IMR-90 (cell line): ENCODE data around the gene USP10. TPM values are rescaled to one million over a fixed set of nuclear protein-coding genes. Genes with fewer than 3 reads are reported as not detected.

Source experiments
- ATAC-seq: fragments of 200-7000 bp; cut with Tn5 transposase; 2 replicates; pipeline ENCODE4 v1.9.1; 2020; ENCODE audit warnings: low read depth, mild to moderate bottlenecking, moderate library complexity
- BruUV-seq: library from RNA; stranded (reverse); fragments of 400-500 nt; replicated peaks from 2 replicates; lab custom pipeline; 2021; lab: Mats Ljungman, UMichigan
- CTCF ChIA-PET: fragments of 300-600 bp; formaldehyde crosslinking; extraction: SDS; loops from one replicate; lab custom pipeline; 2021; ENCODE audit warnings: antibody characterized with exemption; lab: Yijun Ruan, JAX
- POLR2A ChIA-PET: fragments of 300-600 bp; sonication (Branson Sonifier 250); formaldehyde crosslinking; loops from one replicate; lab custom pipeline; 2022; ENCODE audit warnings: antibody characterized with exemption; ENCODE audit not compliant: unreplicated experiment; lab: Charles Lee
- DNase-seq: peaks from one replicate; pipeline ENCODE4 v3.0.0; 2013
- H2AFZ ChIP-seq: replicated peaks from 2 replicates; pipeline ENCODE3; 2013; ENCODE audit warnings: low read length, mild to moderate bottlenecking; ENCODE audit not compliant: poor library complexity
- H2AK5ac ChIP-seq: 2 replicates; pipeline ENCODE4 v1.6.1; 2013; ENCODE audit warnings: low read depth, low read length, inconsistent platforms
- H2AK9ac ChIP-seq: replicated peaks from 2 replicates; pipeline ENCODE3; 2013; ENCODE audit warnings: mild to moderate bottlenecking, low read depth, low read length, moderate library complexity; ENCODE audit not compliant: poor library complexity
- H2BK120ac ChIP-seq: 2 replicates; pipeline ENCODE4 v1.6.1; 2013; ENCODE audit warnings: low read depth, low read length, inconsistent platforms
- H2BK15ac ChIP-seq: 3 replicates; pipeline ENCODE4 v1.6.1; 2013; ENCODE audit warnings: low read depth, low read length, inconsistent platforms
- H2BK20ac ChIP-seq: 2 replicates; pipeline ENCODE4 v1.6.1; 2013; ENCODE audit warnings: low read depth, mild to moderate bottlenecking, inconsistent platforms, low read length, moderate library complexity
- H2BK5ac ChIP-seq: 2 replicates; pipeline ENCODE4 v1.6.1; 2013; ENCODE audit warnings: mild to moderate bottlenecking, low read depth, low read length, inconsistent platforms; ENCODE audit not compliant: poor library complexity, severe bottlenecking
- H3K14ac ChIP-seq: replicated peaks from 2 replicates; pipeline ENCODE4 v1.6.1; 2013; ENCODE audit warnings: low read depth, low read length, inconsistent platforms
- H3K18ac ChIP-seq: 2 replicates; pipeline ENCODE4 v1.6.1; 2013; ENCODE audit warnings: low read depth, low read length, control low read depth
- H3K23ac ChIP-seq: 2 replicates; pipeline ENCODE4 v1.6.1; 2013; ENCODE audit warnings: low read depth, low read length, inconsistent platforms
- H3K27ac ChIP-seq: 2 replicates; pipeline ENCODE4 v1.5.1; 2013; ENCODE audit warnings: mild to moderate bottlenecking, control low read depth, low read length; ENCODE audit not compliant: insufficient read depth
- H3K27me3 ChIP-seq: 2 replicates; pipeline ENCODE4 v1.6.1; 2013; ENCODE audit warnings: low read length; ENCODE audit not compliant: control insufficient read depth, insufficient read depth
- H3K36me3 ChIP-seq: 2 replicates; pipeline ENCODE4 v1.6.1; 2013; ENCODE audit warnings: low read length, mixed read lengths; ENCODE audit not compliant: control insufficient read depth, insufficient read depth
- H3K4ac ChIP-seq: 2 replicates; pipeline ENCODE4 v1.6.1; 2013; ENCODE audit warnings: low read depth, low read length, inconsistent platforms
- H3K4me1 ChIP-seq: 2 replicates; pipeline ENCODE4 v1.6.1; 2013; ENCODE audit warnings: low read length, mixed read lengths; ENCODE audit not compliant: control insufficient read depth, insufficient read depth
- H3K4me2 ChIP-seq: 2 replicates; pipeline ENCODE4 v1.6.1; 2013; ENCODE audit warnings: low read depth, mild to moderate bottlenecking, control low read depth, low read length, moderate library complexity
- H3K4me3 ChIP-seq: 2 replicates; pipeline ENCODE4 v1.5.1; 2013; ENCODE audit warnings: low read depth, mild to moderate bottlenecking, control low read depth, low read length, moderate library complexity; ENCODE audit not compliant: insufficient read depth
- H3K56ac ChIP-seq: 2 replicates; pipeline ENCODE4 v1.6.1; 2013; ENCODE audit warnings: low read length, inconsistent platforms; ENCODE audit not compliant: insufficient read depth; ENCODE audit errors: extremely low read depth
- H3K79me1 ChIP-seq, 2 experiments: 2 replicates each; pipeline ENCODE4 v1.6.1; 2013; ENCODE audit warnings: low read length in 2 of 2, inconsistent platforms in 1 of 2, low read depth in 1 of 2
- H3K9ac ChIP-seq: 2 replicates; pipeline ENCODE4 v1.6.1; 2013; ENCODE audit warnings: low read depth, low read length, control low read depth
- H3K9me1 ChIP-seq: 2 replicates; pipeline ENCODE4 v1.6.1; 2013; ENCODE audit warnings: low read length, inconsistent platforms; ENCODE audit not compliant: insufficient read depth
- H3K9me3 ChIP-seq: 2 replicates; pipeline ENCODE4 v1.6.1; 2013; ENCODE audit warnings: low read length; ENCODE audit not compliant: control insufficient read depth, insufficient read depth
- H4K20me1 ChIP-seq: 2 replicates; pipeline ENCODE4 v1.6.1; 2013; ENCODE audit warnings: low read length, inconsistent platforms; ENCODE audit not compliant: insufficient read depth
- H4K5ac ChIP-seq: 2 replicates; pipeline ENCODE4 v1.6.1; 2013; ENCODE audit warnings: mild to moderate bottlenecking, low read depth, low read length, control low read depth
- H4K8ac ChIP-seq, 2 experiments: 2 replicates each; pipeline ENCODE4 v1.6.1; 2013; ENCODE audit warnings: low read depth in 2 of 2, low read length in 2 of 2, control low read depth in 1 of 2, inconsistent platforms in 1 of 2
- H4K91ac ChIP-seq: 2 replicates; pipeline ENCODE4 v1.6.1; 2013; ENCODE audit warnings: low read depth, low read length, inconsistent platforms; ENCODE audit not compliant: insufficient read depth
- CHD1 ChIP-seq: IDR thresholded peaks from 2 replicates; pipeline ENCODE4 v1.6.1; 2012; ENCODE audit warnings: low read depth, low read length, improper control_type of control experiment
- FOS ChIP-seq: fragments of 150-350 bp; IDR thresholded peaks from 2 replicates; pipeline ENCODE4 v1.6.1; 2016; ENCODE audit warnings: low read depth, low read length
- MAFK ChIP-seq: IDR thresholded peaks from 2 replicates; pipeline ENCODE4 v1.6.1; 2012; ENCODE audit warnings: low read depth, low read length, improper control_type of control experiment
- MAZ ChIP-seq: IDR thresholded peaks from 2 replicates; pipeline ENCODE4 v1.6.1; 2012; ENCODE audit warnings: low read depth, mild to moderate bottlenecking, low read length, improper control_type of control experiment, moderate library complexity, borderline replicate concordance
- MXI1 ChIP-seq: IDR thresholded peaks from 2 replicates; pipeline ENCODE4 v1.6.1; 2012; ENCODE audit warnings: low read depth, mild to moderate bottlenecking, low read length, moderate library complexity, borderline replicate concordance
- NFE2L2 ChIP-seq: fragments of 150-350 bp; IDR thresholded peaks from 2 replicates; pipeline ENCODE4 v1.6.1; 2016; ENCODE audit warnings: low read depth, mild to moderate bottlenecking, low read length
- POLR2A ChIP-seq: IDR thresholded peaks from 2 replicates; pipeline ENCODE4 v1.6.1; 2012; ENCODE audit warnings: mild to moderate bottlenecking, low read depth, low read length
- RAD21 ChIP-seq: IDR thresholded peaks from 2 replicates; pipeline ENCODE4 v1.6.1; 2012; ENCODE audit warnings: low read length, improper control_type of control experiment
- RCOR1 ChIP-seq: IDR thresholded peaks from 2 replicates; pipeline ENCODE4 v1.6.1; 2012; ENCODE audit warnings: mild to moderate bottlenecking, low read length, improper control_type of control experiment; ENCODE audit not compliant: insufficient replicate concordance
- WGBS, 2 experiments: methylation state at CpG; one replicate each; pipeline versions ENCODE4 v1.1.5 to v1.1.7; 2013; ENCODE audit warnings: missing lambda C conversion rate in 2 of 2; ENCODE audit not compliant: insufficient read length in 1 of 2; ENCODE audit errors: extremely low coverage in 2 of 2; 5-methylcytosine and 5-hydroxymethylcytosine counted together
- dilution Hi-C: fragments of 300-500 bp; cut with HindIII; formaldehyde crosslinking; loops from one replicate; pipeline ENCODE4 v1.14.3; 2018; ENCODE audit warnings: low sequenced_read_pairs; ENCODE audit not compliant: unreplicated experiment
- in situ Hi-C: fragments of 300-500 bp; cut with MboI; formaldehyde crosslinking; loops from 3 replicates; pipeline ENCODE4 v1.14.3; 2019; ENCODE audit warnings: low sequenced_read_pairs, inconsistent platforms, mixed read lengths
- intact Hi-C: fragments of 100-400 bp; cut with micrococcal nuclease; formaldehyde crosslinking; loops from 2 replicates; pipeline ENCODE4 v1.10.0; 2022
- polyA plus RNA-seq, 3 experiments: library from polyadenylated mRNA; depleted of rRNA; stranded (reverse); fragments of >200 nt; gene quantifications; 2 replicates each; pipeline ENCODE4 v1.2.3, GENCODE V29; 2012; ENCODE audit warnings: low replicate concordance in 1 of 3
- total RNA-seq: library from RNA; depleted of rRNA; stranded (reverse); fragments of >200 nt; gene quantifications from 2 replicates; pipeline ENCODE4 v1.2.3, GENCODE V29; 2012
- TF ChIP-seq, protein P1 (sequence below): conservative IDR thresholded peaks from 2 replicates; pipeline ENCODE4 v1.5.1; 2012; ENCODE audit warnings: mild to moderate bottlenecking, low read depth, low read length, improper control_type of control experiment
- TF ChIP-seq, protein P2 (sequence below): fragments of 150-350 bp; IDR thresholded peaks from 2 replicates; pipeline ENCODE4 v1.6.1; 2017; ENCODE audit warnings: mild to moderate bottlenecking, antibody characterized with exemption, low read length, low read depth

The USP10 gene
- total and polyA plus RNA-seq, 2 of the 4 experiments (the other 2 are of a cell fraction), result 54.3 to 79.0 TPM

DNA sequence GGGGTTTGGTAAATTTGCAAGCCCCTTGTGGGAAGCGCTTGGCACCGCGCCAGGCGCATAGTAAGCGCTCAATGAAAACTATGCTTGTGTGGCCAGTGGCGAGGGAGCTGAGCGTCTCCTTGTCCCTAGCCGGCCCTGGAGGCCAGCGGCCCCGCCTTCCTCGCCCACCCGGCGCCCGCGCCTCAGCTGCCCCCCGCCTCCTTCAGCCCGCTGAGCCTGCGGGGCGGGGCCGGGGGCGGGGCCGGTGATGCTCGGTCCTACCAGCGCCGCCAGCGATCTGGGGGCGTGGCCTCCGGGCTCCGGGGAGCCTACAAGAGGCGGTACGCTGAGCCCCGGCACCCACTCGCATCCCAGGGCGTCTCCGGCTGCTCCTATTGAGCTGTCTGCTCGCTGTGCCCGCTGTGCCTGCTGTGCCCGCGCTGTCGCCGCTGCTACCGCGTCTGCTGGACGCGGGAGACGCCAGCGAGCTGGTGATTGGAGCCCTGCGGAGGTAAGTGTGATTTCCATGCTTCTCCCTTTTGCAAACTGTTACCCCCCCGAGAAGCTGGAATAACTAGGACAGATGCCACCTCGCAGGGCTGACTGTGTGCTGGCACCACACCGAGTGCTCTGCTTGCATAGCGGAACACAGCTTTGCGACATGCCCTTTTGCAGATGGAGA is 120.0 kb downstream of the USP10 start, which contains the start of gene CRISPLD2:
TSS of gene CRISPLD2 (plus strand) at position 342 of the 661 bp plus-strand sequence. CDS start 18,511 bp downstream, outside the sequence.
- H3K14ac ChIP-seq, result peak within 1 kb of the TSS; percentile 48
- H2AFZ ChIP-seq, result peak within 1 kb of the TSS; percentile 92
- H4K20me1 ChIP-seq, result peaks cover 30% of the 10 kb centered on the region
- peaks cover 25% of the 10 kb centered on the region for H3K4me1 ChIP-seq
- H3K9ac ChIP-seq, result peak within 1 kb of the TSS; percentile 61
- POLR2A ChIA-PET, result interaction anchor here (0.5 to 1.8 kb wide), 8 partner anchors 9 to 133 kb away, joined by 3 to 14 read pairs (median 3); no protein-coding TSS in a partner anchor
- peak within 1 kb of the TSS; percentile 36; the same call in 1 of the 2 replicates for H3K56ac ChIP-seq
- peaks cover 3% of the 10 kb centered on the region; the same call in 1 of the 2 replicates for H3K36me3 ChIP-seq
- peak within 1 kb of the TSS; percentile 51 for H3K4ac ChIP-seq
- H3K4me3 ChIP-seq, result peak within 1 kb of the TSS; percentile 52
- peak within 1 kb of the TSS; percentile 19 for H4K91ac ChIP-seq
- dilution Hi-C loops (no loop called here), intact Hi-C loops (loop anchor here (10.0 kb wide), 1 partner anchor 195 kb away; no protein-coding TSS in a partner anchor), in situ Hi-C loops (no loop called here)
- DNase-seq (peak; percentile 84), ATAC-seq (peak; percentile 99)
- H4K8ac ChIP-seq, result peak within 1 kb of the TSS in 1 of 2 experiments; percentile 37; a peak in 2 of 4 replicates
- CTCF ChIA-PET, result no interaction called here
- 0 out of 2 replicates have a peak within 1 kb of the TSS, but pooled peaks have one; percentile 0 for H2BK20ac ChIP-seq
- peak within 1 kb of the TSS; percentile 45 for H2BK120ac ChIP-seq
- peak within 1 kb of the TSS; percentile 72 for H3K23ac ChIP-seq
- WGBS, 2 experiments, result 5% methylated on average over 34 of the region's 53 CpGs; no CpG with 5 or more reads in 1 of the 2 experiments
- no peak within 1 kb of the TSS for H2BK5ac ChIP-seq
- H3K27ac ChIP-seq, result no peak within 1 kb of the TSS; the same call in 1 of the 2 replicates
- H4K5ac ChIP-seq, result no peak within 1 kb of the TSS
- no peaks in the 10 kb centered on the region for H3K27me3 ChIP-seq
- H3K79me1 ChIP-seq, result peaks cover 29 to 47% of the 10 kb centered on the region in 2 experiments; a peak in 3 of 4 replicates
- peak within 1 kb of the TSS; percentile 1; the same call in 1 of the 3 replicates for H2BK15ac ChIP-seq
- no peaks in the 10 kb centered on the region for H3K9me3 ChIP-seq
- H2AK5ac ChIP-seq, result peak within 1 kb of the TSS; percentile 92
- peak within 1 kb of the TSS; percentile 75 for H3K4me2 ChIP-seq
- BruUV-seq, result TSS peak; percentile 70
- TF ChIP-seq MXI1, result 0 out of 2 replicates have a peak, but pooled peaks have one; percentile 31
- no peak for TF ChIP-seq RAD21
- TF ChIP-seq NFE2L2, result no peak
- TF ChIP-seq RCOR1, result no peak
- no peak for TF ChIP-seq MAFK
- TF ChIP-seq CHD1, result no peak; the same call in 1 of the 2 replicates
- TF ChIP-seq MAZ, result peak; percentile 72; the same call in 1 of the 2 replicates
- TF ChIP-seq, protein P1, sequence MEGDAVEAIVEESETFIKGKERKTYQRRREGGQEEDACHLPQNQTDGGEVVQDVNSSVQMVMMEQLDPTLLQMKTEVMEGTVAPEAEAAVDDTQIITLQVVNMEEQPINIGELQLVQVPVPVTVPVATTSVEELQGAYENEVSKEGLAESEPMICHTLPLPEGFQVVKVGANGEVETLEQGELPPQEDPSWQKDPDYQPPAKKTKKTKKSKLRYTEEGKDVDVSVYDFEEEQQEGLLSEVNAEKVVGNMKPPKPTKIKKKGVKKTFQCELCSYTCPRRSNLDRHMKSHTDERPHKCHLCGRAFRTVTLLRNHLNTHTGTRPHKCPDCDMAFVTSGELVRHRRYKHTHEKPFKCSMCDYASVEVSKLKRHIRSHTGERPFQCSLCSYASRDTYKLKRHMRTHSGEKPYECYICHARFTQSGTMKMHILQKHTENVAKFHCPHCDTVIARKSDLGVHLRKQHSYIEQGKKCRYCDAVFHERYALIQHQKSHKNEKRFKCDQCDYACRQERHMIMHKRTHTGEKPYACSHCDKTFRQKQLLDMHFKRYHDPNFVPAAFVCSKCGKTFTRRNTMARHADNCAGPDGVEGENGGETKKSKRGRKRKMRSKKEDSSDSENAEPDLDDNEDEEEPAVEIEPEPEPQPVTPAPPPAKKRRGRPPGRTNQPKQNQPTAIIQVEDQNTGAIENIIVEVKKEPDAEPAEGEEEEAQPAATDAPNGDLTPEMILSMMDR, result no peak
- TF ChIP-seq POLR2A, result peak; percentile 99
- TF ChIP-seq FOS, result no peak
- TF ChIP-seq, protein P2, sequence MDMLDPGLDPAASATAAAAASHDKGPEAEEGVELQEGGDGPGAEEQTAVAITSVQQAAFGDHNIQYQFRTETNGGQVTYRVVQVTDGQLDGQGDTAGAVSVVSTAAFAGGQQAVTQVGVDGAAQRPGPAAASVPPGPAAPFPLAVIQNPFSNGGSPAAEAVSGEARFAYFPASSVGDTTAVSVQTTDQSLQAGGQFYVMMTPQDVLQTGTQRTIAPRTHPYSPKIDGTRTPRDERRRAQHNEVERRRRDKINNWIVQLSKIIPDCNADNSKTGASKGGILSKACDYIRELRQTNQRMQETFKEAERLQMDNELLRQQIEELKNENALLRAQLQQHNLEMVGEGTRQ, result no peak
- peaks cover 15% of the 10 kb centered on the region for H3K9me1 ChIP-seq
- H3K18ac ChIP-seq, result 0 out of 2 replicates have a peak within 1 kb of the TSS, but pooled peaks have one; percentile 2
- H2AK9ac ChIP-seq, result peak within 1 kb of the TSS; percentile 90
